Measurements from ENCODE around the gene PRKCH. TPM values are rescaled to one million over a fixed set of nuclear protein-coding genes. Genes with fewer than 3 reads are reported as not detected.
A peak's percentile ranks its signal among the peaks of the same experiment; 100 is the strongest.

The PRKCH gene
- polyA plus RNA-seq, 2 of the 4 experiments (the other 2 are of a cell fraction) = 10.0 to 10.2 TPM

DNA sequence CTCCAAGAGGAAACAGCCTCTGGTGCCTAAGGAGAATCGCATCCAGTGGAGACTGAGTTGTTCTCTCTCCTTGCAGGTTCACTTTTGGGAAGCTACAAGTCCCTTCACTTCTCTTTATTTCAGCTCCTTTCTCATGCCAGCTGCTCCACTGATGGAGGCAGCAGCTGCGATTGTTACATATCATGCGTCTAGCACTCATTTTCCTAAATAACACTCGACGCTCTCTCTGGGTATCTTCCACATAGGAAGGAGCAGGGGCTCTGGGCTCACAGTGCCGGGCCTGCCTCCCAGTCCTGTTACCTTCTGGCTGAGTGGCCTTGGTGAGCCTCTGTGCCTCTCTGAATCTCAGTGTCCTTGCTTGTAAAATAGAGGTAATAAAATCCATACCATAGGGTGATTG, 211.4 kb downstream of the PRKCH start:
- Histone ChIP-seq H3K4me1 (peaks cover 83% of the 10 kb centered on the region), H3K4me3 (no peak overlapping the region), H3K9me3 (no peaks in the 10 kb centered on the region), H3K4me2 (no peak overlapping the region), H3K27ac (peak overlapping the region; percentile 82 to 99)
- DNase-seq (ENCODE audit: low read depth in 1 of 2, low spot score in 1 of 2) = no peak
- ChIA-PET CTCF (interaction anchor here (0.6 to 1.2 kb wide), 2 partner anchors 18 to 58 kb away, joined by 3 to 6 read pairs; no protein-coding TSS in a partner anchor), POLR2A (interaction anchor here (1.7 kb wide), 1 partner anchor 21 kb away, joined by 7 read pairs; no protein-coding TSS in a partner anchor)
- TF ChIP-seq MAFK (IDR thresholded peaks at IDR 0.05; ENCODE audit: partially characterized antibody) (no peak), SREBF2 (IDR thresholded peaks at IDR 0.05) (no peak), TFCP2L1 (CRISPR knock-in tag; IDR thresholded peaks at IDR 0.05) (no peak), FOSB (CRISPR knock-in tag; IDR thresholded peaks at IDR 0.05) (no peak), ZNF302 (CRISPR knock-in tag; IDR thresholded peaks at IDR 0.05) (no peak), CEBPB (IDR thresholded peaks at IDR 0.05) (no peak), POLR2A (IDR thresholded peaks at IDR 0.05; ENCODE audit: low read length) (no peak), JUNB (IDR thresholded peaks at IDR 0.05) (no peak), NR3C1 (IDR thresholded peaks at IDR 0.05) (no peak), HOXA7 (CRISPR knock-in tag; IDR thresholded peaks at IDR 0.05) (no peak), FOSL2 (IDR thresholded peaks at IDR 0.05) (no peak), FOSL2 (CRISPR knock-in tag; IDR thresholded peaks at IDR 0.05) (no peak), MAZ (IDR thresholded peaks at IDR 0.05; ENCODE audit: borderline replicate concordance, low read depth, low read length) (no peak)
- TF ChIP-seq, protein P1, sequence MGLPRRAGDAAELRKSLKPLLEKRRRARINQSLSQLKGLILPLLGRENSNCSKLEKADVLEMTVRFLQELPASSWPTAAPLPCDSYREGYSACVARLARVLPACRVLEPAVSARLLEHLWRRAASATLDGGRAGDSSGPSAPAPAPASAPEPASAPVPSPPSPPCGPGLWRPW (IDR thresholded peaks at IDR 0.05) = no peak
- 89% methylated on average over 6 of the region's 6 CpGs for WGBS (ENCODE audit: missing lambda C conversion rate)
- ATAC-seq = no peak
- no peak for FAIRE-seq

DNA sequence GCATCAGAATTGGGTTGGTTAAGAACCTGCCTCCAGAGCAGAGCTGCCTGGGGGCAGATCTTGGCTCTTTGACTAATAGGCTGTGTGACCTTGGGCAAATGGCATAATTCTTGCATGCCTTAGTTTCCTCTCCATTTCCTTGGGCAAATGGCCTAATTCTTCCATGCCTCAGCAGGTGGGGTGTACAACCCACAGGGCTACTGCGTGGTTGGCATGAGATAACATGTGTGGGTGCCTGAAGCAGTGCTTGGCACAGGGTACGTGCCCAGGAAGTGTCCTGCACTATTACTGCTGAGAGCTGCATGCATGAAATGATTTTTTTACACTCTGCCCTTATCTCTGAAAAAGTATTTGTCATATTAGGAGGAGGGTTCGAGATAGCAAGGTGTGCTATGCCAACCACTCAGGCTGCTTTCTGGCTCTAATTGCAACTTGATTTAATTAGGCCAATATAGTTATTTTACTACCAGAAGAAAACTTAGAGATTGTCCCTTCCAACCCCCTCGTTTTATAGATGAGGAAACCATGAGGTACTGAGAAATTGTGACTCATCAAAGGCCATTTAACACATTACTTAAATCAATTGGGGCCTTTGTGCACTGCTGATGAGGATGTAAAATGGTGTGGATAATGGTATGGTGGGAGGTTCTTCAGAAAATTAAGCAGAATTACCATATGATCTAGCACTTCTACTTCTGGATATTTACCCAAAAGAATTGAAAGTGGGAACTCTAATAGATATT, 212.3 kb downstream of the PRKCH start:
- WGBS (ENCODE audit: missing lambda C conversion rate) = 81% methylated on average over 4 of the region's 4 CpGs
- no peak for FAIRE-seq
- no peak overlapping the region for H3K4me3 ChIP-seq
- DNase-seq (ENCODE audit: low read depth in 1 of 2, low spot score in 1 of 2) = no peak
- H3K4me2 ChIP-seq = no peak overlapping the region
- peak overlapping the region; percentile 96 to 99 for H3K27ac ChIP-seq
- peaks cover 83% of the 10 kb centered on the region for H3K4me1 ChIP-seq
- no peak for ATAC-seq
- no peak for TF ChIP-seq MAZ (IDR thresholded peaks at IDR 0.05; ENCODE audit: borderline replicate concordance, low read depth, low read length)
- TF ChIP-seq FOSL2 (IDR thresholded peaks at IDR 0.05) = no peak
- TF ChIP-seq FOSL2 (CRISPR knock-in tag; IDR thresholded peaks at IDR 0.05) = peak; percentile 31; the same call in 1 of the 2 replicates
- no peak for TF ChIP-seq CHD4 (IDR thresholded peaks at IDR 0.05; ENCODE audit: borderline replicate concordance)
- TF ChIP-seq, protein P2, sequence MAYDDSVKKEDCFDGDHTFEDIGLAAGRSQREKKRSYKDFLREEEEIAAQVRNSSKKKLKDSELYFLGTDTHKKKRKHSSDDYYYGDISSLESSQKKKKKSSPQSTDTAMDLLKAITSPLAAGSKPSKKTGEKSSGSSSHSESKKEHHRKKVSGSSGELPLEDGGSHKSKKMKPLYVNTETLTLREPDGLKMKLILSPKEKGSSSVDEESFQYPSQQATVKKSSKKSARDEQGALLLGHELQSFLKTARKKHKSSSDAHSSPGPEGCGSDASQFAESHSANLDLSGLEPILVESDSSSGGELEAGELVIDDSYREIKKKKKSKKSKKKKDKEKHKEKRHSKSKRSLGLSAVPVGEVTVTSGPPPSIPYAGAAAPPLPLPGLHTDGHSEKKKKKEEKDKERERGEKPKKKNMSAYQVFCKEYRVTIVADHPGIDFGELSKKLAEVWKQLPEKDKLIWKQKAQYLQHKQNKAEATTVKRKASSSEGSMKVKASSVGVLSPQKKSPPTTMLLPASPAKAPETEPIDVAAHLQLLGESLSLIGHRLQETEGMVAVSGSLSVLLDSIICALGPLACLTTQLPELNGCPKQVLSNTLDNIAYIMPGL (CRISPR knock-in tag; IDR thresholded peaks at IDR 0.05; ENCODE audit: borderline replicate concordance) = no peak
- TF ChIP-seq HOXB5 (CRISPR knock-in tag; IDR thresholded peaks at IDR 0.05) = no peak
- no peak for TF ChIP-seq RNF2 (IDR thresholded peaks at IDR 0.05; ENCODE audit: borderline replicate concordance, low read depth)
- no peak for TF ChIP-seq KDM1A (IDR thresholded peaks at IDR 0.05; ENCODE audit: low read depth)
- H3K9me3 ChIP-seq = no peaks in the 10 kb centered on the region
- ChIA-PET POLR2A (interaction anchor here (1.7 kb wide), 1 partner anchor 20 kb away, joined by 7 read pairs; no protein-coding TSS in a partner anchor), CTCF (interaction anchor here (1.2 kb wide), 1 partner anchor 17 kb away, joined by 6 read pairs; no protein-coding TSS in a partner anchor)

DNA sequence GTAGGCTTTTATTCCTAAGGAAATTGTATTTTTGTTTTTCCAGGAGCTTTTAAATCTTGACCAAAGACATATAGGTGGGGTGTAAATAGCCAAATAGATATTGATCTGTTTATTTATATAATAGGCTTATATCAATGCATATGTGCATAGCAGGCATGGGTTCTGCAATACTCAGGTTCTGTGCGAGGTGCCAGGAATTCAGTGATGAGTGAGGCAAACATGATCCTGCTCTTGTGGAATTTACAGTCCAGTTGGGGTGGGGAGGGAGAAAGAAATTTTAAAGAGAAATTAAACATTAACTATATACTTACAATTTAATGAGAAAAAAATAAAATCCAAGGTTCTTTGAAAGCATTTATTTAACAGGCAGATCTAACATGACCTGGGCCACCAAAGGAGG, 213.7 kb downstream of the PRKCH start:
- TF ChIP-seq, protein P3, sequence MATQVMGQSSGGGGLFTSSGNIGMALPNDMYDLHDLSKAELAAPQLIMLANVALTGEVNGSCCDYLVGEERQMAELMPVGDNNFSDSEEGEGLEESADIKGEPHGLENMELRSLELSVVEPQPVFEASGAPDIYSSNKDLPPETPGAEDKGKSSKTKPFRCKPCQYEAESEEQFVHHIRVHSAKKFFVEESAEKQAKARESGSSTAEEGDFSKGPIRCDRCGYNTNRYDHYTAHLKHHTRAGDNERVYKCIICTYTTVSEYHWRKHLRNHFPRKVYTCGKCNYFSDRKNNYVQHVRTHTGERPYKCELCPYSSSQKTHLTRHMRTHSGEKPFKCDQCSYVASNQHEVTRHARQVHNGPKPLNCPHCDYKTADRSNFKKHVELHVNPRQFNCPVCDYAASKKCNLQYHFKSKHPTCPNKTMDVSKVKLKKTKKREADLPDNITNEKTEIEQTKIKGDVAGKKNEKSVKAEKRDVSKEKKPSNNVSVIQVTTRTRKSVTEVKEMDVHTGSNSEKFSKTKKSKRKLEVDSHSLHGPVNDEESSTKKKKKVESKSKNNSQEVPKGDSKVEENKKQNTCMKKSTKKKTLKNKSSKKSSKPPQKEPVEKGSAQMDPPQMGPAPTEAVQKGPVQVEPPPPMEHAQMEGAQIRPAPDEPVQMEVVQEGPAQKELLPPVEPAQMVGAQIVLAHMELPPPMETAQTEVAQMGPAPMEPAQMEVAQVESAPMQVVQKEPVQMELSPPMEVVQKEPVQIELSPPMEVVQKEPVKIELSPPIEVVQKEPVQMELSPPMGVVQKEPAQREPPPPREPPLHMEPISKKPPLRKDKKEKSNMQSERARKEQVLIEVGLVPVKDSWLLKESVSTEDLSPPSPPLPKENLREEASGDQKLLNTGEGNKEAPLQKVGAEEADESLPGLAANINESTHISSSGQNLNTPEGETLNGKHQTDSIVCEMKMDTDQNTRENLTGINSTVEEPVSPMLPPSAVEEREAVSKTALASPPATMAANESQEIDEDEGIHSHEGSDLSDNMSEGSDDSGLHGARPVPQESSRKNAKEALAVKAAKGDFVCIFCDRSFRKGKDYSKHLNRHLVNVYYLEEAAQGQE (IDR thresholded peaks at IDR 0.05) = no peak
- TF ChIP-seq CHD2 (IDR thresholded peaks at IDR 0.05; ENCODE audit: low read length, partially characterized antibody) (no peak), HEYL (CRISPR knock-in tag; IDR thresholded peaks at IDR 0.05) (no peak), FOSL2 (IDR thresholded peaks at IDR 0.05) (no peak), FOSL2 (CRISPR knock-in tag; IDR thresholded peaks at IDR 0.05) (no peak), BHLHE40 (IDR thresholded peaks at IDR 0.05; ENCODE audit: low read depth, low read length) (no peak), RFX5 (IDR thresholded peaks at IDR 0.05) (no peak), TP53 (CRISPR knock-in tag; IDR thresholded peaks at IDR 0.05) (no peak), HOXB13 (CRISPR knock-in tag; IDR thresholded peaks at IDR 0.05; ENCODE audit: low read depth) (no peak), FOSB (CRISPR knock-in tag; IDR thresholded peaks at IDR 0.05) (no peak)
- TF ChIP-seq, protein P4, sequence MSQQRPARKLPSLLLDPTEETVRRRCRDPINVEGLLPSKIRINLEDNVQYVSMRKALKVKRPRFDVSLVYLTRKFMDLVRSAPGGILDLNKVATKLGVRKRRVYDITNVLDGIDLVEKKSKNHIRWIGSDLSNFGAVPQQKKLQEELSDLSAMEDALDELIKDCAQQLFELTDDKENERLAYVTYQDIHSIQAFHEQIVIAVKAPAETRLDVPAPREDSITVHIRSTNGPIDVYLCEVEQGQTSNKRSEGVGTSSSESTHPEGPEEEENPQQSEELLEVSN (IDR thresholded peaks at IDR 0.05; ENCODE audit: borderline replicate concordance, low read depth) = no peak
- peak overlapping the region; percentile 96 to 99 for H3K27ac ChIP-seq
- 31% methylated on average over 1 of the region's 1 CpG for WGBS (ENCODE audit: missing lambda C conversion rate)
- POLR2A ChIA-PET = interaction anchor here (1.1 kb wide), 1 partner anchor 24 kb away, joined by 3 read pairs; no protein-coding TSS in a partner anchor
- CTCF ChIA-PET = interaction anchor here (0.7 to 2.9 kb wide), 4 partner anchors 12 to 59 kb away, joined by 3 to 19 read pairs (median 4); no protein-coding TSS in a partner anchor
- peaks cover 89% of the 10 kb centered on the region for H3K4me1 ChIP-seq
- ATAC-seq (no peak), DNase-seq (ENCODE audit: low read depth in 1 of 2, low spot score in 1 of 2) (peak in 1 of 2 experiments; percentile 42), FAIRE-seq (no peak)
- no peaks in the 10 kb centered on the region for H3K9me3 ChIP-seq
- H3K4me3 ChIP-seq = no peak overlapping the region
- peak overlapping the region; percentile 61 for H3K4me2 ChIP-seq

Measured in A549 (cell line).